ENCODE data around the gene NUP98. TPM values are rescaled to one million over a fixed set of nuclear protein-coding genes. Genes with fewer than 3 reads are reported as not detected.

NUP98 gene
- total RNA-seq, 2 experiments from 2014 or later, result 161 to 186 TPM

DNA sequence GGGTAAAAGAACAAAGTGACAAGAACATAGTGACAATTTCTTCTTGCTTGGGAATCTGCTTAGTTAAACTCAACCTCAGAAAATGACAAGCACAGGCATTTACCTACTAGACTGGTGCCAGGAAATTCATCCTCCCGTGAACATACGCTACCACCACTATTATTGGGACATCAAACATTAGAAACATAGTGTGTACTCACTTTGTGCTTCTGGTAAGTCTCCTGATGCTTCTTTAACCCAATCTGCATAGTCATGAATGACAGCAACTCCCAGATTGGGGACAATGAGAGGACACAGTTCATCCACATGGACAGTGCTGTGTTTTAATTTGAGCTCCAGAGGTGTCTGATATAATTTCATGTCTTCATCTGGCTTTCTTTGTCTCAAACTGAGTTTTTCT is 96.9 kb downstream of the NUP98 start:
- no peak overlapping the region for H3K4me3 Mint-ChIP-seq
- TF ChIP-seq, protein P1, sequence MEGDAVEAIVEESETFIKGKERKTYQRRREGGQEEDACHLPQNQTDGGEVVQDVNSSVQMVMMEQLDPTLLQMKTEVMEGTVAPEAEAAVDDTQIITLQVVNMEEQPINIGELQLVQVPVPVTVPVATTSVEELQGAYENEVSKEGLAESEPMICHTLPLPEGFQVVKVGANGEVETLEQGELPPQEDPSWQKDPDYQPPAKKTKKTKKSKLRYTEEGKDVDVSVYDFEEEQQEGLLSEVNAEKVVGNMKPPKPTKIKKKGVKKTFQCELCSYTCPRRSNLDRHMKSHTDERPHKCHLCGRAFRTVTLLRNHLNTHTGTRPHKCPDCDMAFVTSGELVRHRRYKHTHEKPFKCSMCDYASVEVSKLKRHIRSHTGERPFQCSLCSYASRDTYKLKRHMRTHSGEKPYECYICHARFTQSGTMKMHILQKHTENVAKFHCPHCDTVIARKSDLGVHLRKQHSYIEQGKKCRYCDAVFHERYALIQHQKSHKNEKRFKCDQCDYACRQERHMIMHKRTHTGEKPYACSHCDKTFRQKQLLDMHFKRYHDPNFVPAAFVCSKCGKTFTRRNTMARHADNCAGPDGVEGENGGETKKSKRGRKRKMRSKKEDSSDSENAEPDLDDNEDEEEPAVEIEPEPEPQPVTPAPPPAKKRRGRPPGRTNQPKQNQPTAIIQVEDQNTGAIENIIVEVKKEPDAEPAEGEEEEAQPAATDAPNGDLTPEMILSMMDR (IDR thresholded peaks at IDR 0.05), result no peak
- ChIA-PET POLR2A (no interaction called here), CTCF (interaction anchor here (0.6 to 1.7 kb wide), 2 partner anchors 108 to 217 kb away, joined by 3 read pairs; partner anchors contain the start of gene PGAP2)
- intact Hi-C loops (cut with DNase I, micrococcal nuclease), result no loop called here
- H3K27me3 Mint-ChIP-seq, result no peaks in the 10 kb centered on the region
- Histone ChIP-seq H3K4me1 (ENCODE audit: insufficient read depth, low read length) (no peaks in the 10 kb centered on the region), H3K4me3 (ENCODE audit: low read length) (no peak overlapping the region), H3K36me3 (ENCODE audit: insufficient read depth, low read length) (peaks cover 87% of the 10 kb centered on the region), H3K27ac (ENCODE audit: low read depth in 1 of 2, low read length in 2 of 2) (no peak overlapping the region), H3K9me3 (ENCODE audit: control insufficient read depth in 1 of 2, insufficient read depth in 1 of 2, low read length in 2 of 2) (no peaks in the 10 kb centered on the region), H3K27me3 (ENCODE audit: control insufficient read depth in 1 of 2, insufficient read depth in 2 of 2, low read length in 2 of 2) (no peaks in the 10 kb centered on the region)
- H3K9me3 Mint-ChIP-seq, result no peaks in the 10 kb centered on the region
- peak overlapping the region; percentile 3 for H3K27ac Mint-ChIP-seq
- peaks cover 88% of the 10 kb centered on the region for H3K36me3 Mint-ChIP-seq (ENCODE audit: low read depth)
- ATAC-seq (ENCODE audit: poor library complexity), result no peak
- no peak for DNase-seq
- H3K4me1 Mint-ChIP-seq (ENCODE audit: low read depth), result no peaks in the 10 kb centered on the region

DNA sequence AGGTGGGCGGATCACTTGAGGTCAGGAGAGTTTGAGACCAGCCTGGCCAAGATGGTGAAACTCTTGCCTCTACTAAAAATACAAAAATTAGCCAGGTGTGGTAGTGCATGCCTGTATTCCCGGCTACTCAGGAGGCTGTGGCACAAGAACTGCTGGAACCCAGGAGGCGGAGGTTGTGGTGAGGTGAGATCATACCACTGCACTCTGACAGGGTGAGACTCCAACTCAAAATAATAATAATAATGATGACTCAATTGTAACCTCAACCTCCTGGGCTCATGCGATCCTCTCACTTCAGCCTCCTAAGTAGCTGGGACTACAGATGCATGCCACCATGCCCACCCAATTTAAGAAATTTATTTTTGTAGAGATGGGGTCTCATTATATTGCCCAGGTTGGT is 110.6 kb downstream of the NUP98 start:
- H3K27me3 ChIP-seq (ENCODE audit: control insufficient read depth in 1 of 2, insufficient read depth in 2 of 2, low read length in 2 of 2), result no peaks in the 10 kb centered on the region
- Mint-ChIP-seq H3K4me3 (no peak overlapping the region), H3K27ac (no peak overlapping the region), H3K4me1 (ENCODE audit: low read depth) (no peaks in the 10 kb centered on the region), H3K27me3 (no peaks in the 10 kb centered on the region), H3K36me3 (ENCODE audit: low read depth) (peaks cover 86% of the 10 kb centered on the region), H3K9me3 (no peaks in the 10 kb centered on the region)
- ChIA-PET POLR2A (interaction anchor here (0.7 kb wide), 1 partner anchor 263 kb away, joined by 3 read pairs; no protein-coding TSS in a partner anchor), CTCF (no interaction called here)
- H3K27ac ChIP-seq (ENCODE audit: low read depth in 1 of 2, low read length in 2 of 2), result no peak overlapping the region
- peaks cover 87% of the 10 kb centered on the region for H3K36me3 ChIP-seq (ENCODE audit: insufficient read depth, low read length)
- H3K4me1 ChIP-seq (ENCODE audit: insufficient read depth, low read length), result peaks cover 3% of the 10 kb centered on the region
- no peaks in the 10 kb centered on the region for H3K9me3 ChIP-seq (ENCODE audit: control insufficient read depth in 1 of 2, insufficient read depth in 1 of 2, low read length in 2 of 2)
- TF ChIP-seq, protein P1 (IDR thresholded peaks at IDR 0.05), result no peak
- ATAC-seq (ENCODE audit: poor library complexity) (no peak), DNase-seq (no peak)
- intact Hi-C loops (cut with DNase I, micrococcal nuclease), result no loop called here
- H3K4me3 ChIP-seq (ENCODE audit: low read length), result no peak overlapping the region

DNA sequence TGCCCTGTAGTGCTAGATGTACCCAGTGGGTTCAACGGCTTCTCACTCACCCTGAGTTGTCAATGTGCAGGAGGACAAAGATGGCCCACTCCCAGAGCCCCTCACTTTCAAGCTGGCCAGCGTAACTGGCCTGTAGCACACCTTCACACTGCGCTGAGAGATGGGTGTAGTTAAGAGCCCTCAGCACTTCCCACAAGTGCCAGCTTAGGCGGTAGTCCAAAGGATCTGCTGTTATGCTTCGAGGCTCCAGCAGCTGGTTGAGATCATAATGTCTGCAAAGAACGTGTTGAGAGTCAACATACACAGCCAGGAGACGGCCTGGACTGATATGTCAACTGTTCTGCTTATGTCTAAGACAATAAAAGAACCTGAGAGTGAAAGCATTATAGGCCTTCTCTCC is 111.4 kb downstream of the NUP98 start:
- CTCF ChIA-PET, result no interaction called here
- H3K36me3 ChIP-seq (ENCODE audit: insufficient read depth, low read length), result peaks cover 89% of the 10 kb centered on the region

More for the DNA sequence above, 111.4 kb downstream of the NUP98 start:
- TF ChIP-seq, protein P1 (IDR thresholded peaks at IDR 0.05), result no peak
- Histone ChIP-seq H3K4me1 (ENCODE audit: insufficient read depth, low read length) (peaks cover 3% of the 10 kb centered on the region), H3K27ac (ENCODE audit: low read depth in 1 of 2, low read length in 2 of 2) (no peak overlapping the region), H3K27me3 (ENCODE audit: control insufficient read depth in 1 of 2, insufficient read depth in 2 of 2, low read length in 2 of 2) (no peaks in the 10 kb centered on the region), H3K4me3 (ENCODE audit: low read length) (no peak overlapping the region), H3K9me3 (ENCODE audit: control insufficient read depth in 1 of 2, insufficient read depth in 1 of 2, low read length in 2 of 2) (no peaks in the 10 kb centered on the region)
- DNase-seq, result no peak
- H3K4me1 Mint-ChIP-seq (ENCODE audit: low read depth), result no peaks in the 10 kb centered on the region
- H3K9me3 Mint-ChIP-seq, result no peaks in the 10 kb centered on the region
- H3K27ac Mint-ChIP-seq, result no peak overlapping the region
- intact Hi-C loops (cut with DNase I, micrococcal nuclease), result no loop called here
- POLR2A ChIA-PET, result no interaction called here
- H3K27me3 Mint-ChIP-seq, result no peaks in the 10 kb centered on the region
- no peak for ATAC-seq (ENCODE audit: poor library complexity)
- no peak overlapping the region for H3K4me3 Mint-ChIP-seq
- peaks cover 86% of the 10 kb centered on the region for H3K36me3 Mint-ChIP-seq (ENCODE audit: low read depth)

Data from CD4-positive, alpha-beta T cell (primary cell).